ENCODE data around the gene CCDC180. TPM values are rescaled to one million over a fixed set of nuclear protein-coding genes. Genes with fewer than 3 reads are reported as not detected.
A peak's percentile ranks its signal among the peaks of the same experiment; 100 is the strongest.
"Not testable (repeated sequence)": the region's sequence is repeated elsewhere in the genome, so short reads cannot be mapped to it uniquely, and the experiment has no call there.

Gene CCDC180
- total RNA-seq, result 1 to 10 TPM; 3.6 to 5.1 TPM

DNA sequence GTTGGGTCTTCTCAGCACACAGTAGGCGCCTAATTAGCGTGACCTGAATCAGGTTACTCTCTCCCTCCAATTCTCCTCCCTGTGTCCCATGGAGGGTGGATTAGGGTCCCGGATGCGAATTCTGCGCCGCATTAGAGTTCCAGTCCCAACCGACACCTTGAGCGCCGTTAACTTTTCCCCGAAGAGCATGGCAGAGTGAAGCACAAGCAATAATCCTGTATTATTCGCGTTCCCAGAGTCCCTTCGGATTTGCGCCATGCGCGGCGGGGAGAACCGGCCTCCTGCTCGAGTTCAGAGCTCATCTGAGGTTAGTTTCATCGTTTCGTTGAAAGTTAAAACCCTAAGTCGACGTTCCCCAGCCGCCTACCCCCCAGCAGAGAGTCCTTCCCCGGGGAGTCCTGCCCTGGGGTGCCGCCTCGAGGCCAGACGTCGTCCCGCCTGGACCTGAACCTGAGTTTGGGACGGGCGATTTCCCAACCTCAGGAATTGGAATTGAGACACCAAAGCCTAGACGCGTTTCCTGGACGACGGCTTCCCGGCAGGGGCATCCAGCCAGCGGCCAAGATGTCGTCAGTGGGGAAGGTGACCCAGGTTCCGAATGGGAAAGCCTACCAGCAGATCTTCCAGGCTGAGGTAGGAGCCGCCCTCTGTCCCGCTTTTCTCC lies at the start of gene CCDC180:
CCDC180 (plus strand) TSS at position 160 of the 664 bp plus-strand sequence; CDS start at position 565, 405 bp downstream.
- Mint-ChIP-seq H3K9me3 (ENCODE audit: insufficient read depth) (no peaks in the 10 kb centered on the region), H3K4me3 (no peak within 1 kb of the TSS), H3K36me3 (ENCODE audit: low read depth) (no peaks in the 10 kb centered on the region), H3K4me1 (ENCODE audit: low read depth) (no peaks in the 10 kb centered on the region), H3K27ac (no peak within 1 kb of the TSS), H3K27me3 (ENCODE audit: low read depth) (no peaks in the 10 kb centered on the region)
- no peak for ATAC-seq
- peak; percentile 16 for DNase-seq
- ChIA-PET POLR2A (no interaction called here), CTCF (no interaction called here)

- CTCF ChIA-PET; ATAC-seq; POLR2A ChIA-PET; DNase-seq; H3K27ac Mint-ChIP-seq; H3K36me3 Mint-ChIP-seq (ENCODE audit: low read depth); H3K9me3 Mint-ChIP-seq (ENCODE audit: insufficient read depth); H3K4me3 Mint-ChIP-seq; H3K27me3 Mint-ChIP-seq (ENCODE audit: low read depth); H3K4me1 Mint-ChIP-seq (ENCODE audit: low read depth): not testable (repeated sequence)
These were observed 47.5 kb upstream of the CCDC180 start for GRCh38 chr9:97259834-97260514.

DNA sequence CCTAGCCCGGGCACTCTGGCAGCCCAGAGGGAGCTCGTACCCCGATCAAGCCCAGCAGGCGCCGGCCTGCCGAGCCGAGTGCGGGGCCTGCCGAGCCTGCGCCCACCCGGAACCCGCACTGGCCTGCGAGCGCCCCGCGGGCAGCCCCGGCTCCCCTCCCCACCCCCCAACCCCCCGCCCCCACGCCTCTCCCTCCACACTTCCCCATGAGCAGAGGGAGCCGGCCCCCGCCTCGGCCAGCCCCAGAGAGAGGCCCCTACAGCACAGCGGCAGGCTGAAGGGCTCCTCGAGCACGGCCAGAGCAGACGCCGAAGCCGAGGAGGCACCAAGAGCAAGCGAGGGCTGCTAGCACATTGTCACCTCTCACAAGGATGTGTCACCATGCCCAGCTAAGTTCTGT lies 36.2 kb upstream of the CCDC180 start:
- H3K9me3 Mint-ChIP-seq (ENCODE audit: insufficient read depth), result no peaks in the 10 kb centered on the region
- H3K36me3 Mint-ChIP-seq (ENCODE audit: low read depth), result no peaks in the 10 kb centered on the region
- H3K27me3 Mint-ChIP-seq (ENCODE audit: low read depth), result no peaks in the 10 kb centered on the region
- CTCF ChIA-PET, result no interaction called here
- no peak overlapping the region for H3K27ac Mint-ChIP-seq
- no peaks in the 10 kb centered on the region for H3K4me1 Mint-ChIP-seq (ENCODE audit: low read depth)
- DNase-seq (no peak), ATAC-seq (no peak)
- POLR2A ChIA-PET, result no interaction called here
- H3K4me3 Mint-ChIP-seq, result no peak overlapping the region

GRCh38 chr9:97272072-97272471 lies 35.4 kb upstream of the CCDC180 start:
- POLR2A ChIA-PET, result no interaction called here

DNA sequence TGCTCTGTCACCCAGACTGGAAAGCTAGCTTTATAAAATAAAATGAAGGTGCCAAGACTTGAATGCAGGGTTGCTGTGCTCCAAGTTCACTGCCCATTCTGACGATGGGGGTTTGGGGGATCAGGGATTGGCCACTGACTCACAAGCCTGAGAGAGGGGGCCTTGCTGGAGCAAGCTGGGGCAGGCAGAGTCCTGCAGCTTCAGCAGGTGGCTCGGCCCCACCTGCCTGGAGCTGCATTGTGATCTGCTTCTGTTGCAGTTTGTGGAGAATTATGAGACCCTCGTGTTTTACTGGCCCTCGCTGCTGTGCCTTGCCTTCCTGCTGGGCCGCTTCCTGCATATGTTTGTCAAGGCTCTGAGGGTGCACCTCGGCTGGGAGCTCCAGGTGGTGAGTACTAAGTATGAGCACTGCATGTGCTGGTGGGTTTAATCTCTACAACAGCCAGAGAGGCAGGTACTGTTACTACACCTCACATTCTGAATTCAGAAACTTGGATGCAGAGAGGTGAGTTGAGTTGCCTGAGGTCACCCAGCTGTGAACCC lies 31.1 kb upstream of the CCDC180 start:
- H3K4me3 Mint-ChIP-seq, result no peak overlapping the region
- no peaks in the 10 kb centered on the region for H3K9me3 Mint-ChIP-seq (ENCODE audit: insufficient read depth)
- no peak for DNase-seq
- H3K36me3 Mint-ChIP-seq (ENCODE audit: low read depth), result peaks cover 27% of the 10 kb centered on the region
- ChIA-PET CTCF (no interaction called here), POLR2A (interaction anchor here (0.6 kb wide), 1 partner anchor 14 kb away, joined by 3 read pairs; no protein-coding TSS in a partner anchor)
- no peak for ATAC-seq
- no peak overlapping the region for H3K27ac Mint-ChIP-seq
- H3K4me1 Mint-ChIP-seq (ENCODE audit: low read depth), result peaks cover 3% of the 10 kb centered on the region
- H3K27me3 Mint-ChIP-seq (ENCODE audit: low read depth), result no peaks in the 10 kb centered on the region

More at GRCh38 chr9:97272072-97272471, 35.4 kb upstream of the CCDC180 start:
- ATAC-seq, result no peak
- peaks cover 4% of the 10 kb centered on the region for H3K36me3 Mint-ChIP-seq (ENCODE audit: low read depth)
- no peaks in the 10 kb centered on the region for H3K4me1 Mint-ChIP-seq (ENCODE audit: low read depth)
- no peak overlapping the region for H3K27ac Mint-ChIP-seq
- H3K9me3 Mint-ChIP-seq (ENCODE audit: insufficient read depth), result no peaks in the 10 kb centered on the region
- DNase-seq, result no peak
- CTCF ChIA-PET, result interaction anchor here (0.8 kb wide), 1 partner anchor 38 kb away, joined by 3 read pairs; no protein-coding TSS in a partner anchor
- no peak overlapping the region for H3K4me3 Mint-ChIP-seq
- no peaks in the 10 kb centered on the region for H3K27me3 Mint-ChIP-seq (ENCODE audit: low read depth)

GRCh38 chr9:97277953-97278352 lies 29.5 kb upstream of the CCDC180 start:
- Mint-ChIP-seq H3K27me3 (ENCODE audit: low read depth) (no peaks in the 10 kb centered on the region), H3K36me3 (ENCODE audit: low read depth) (peaks cover 36% of the 10 kb centered on the region), H3K4me1 (ENCODE audit: low read depth) (peaks cover 3% of the 10 kb centered on the region), H3K27ac (no peak overlapping the region), H3K4me3 (no peak overlapping the region), H3K9me3 (ENCODE audit: insufficient read depth) (no peaks in the 10 kb centered on the region)
- DNase-seq (no peak), ATAC-seq (no peak)
- ChIA-PET CTCF (no interaction called here), POLR2A (no interaction called here)

GRCh38 chr9:97280755-97281330 lies 26.6 kb upstream of the CCDC180 start:
- Mint-ChIP-seq H3K4me1 (ENCODE audit: low read depth) (peaks cover 3% of the 10 kb centered on the region), H3K4me3 (no peak overlapping the region), H3K27me3 (ENCODE audit: low read depth) (no peaks in the 10 kb centered on the region), H3K27ac (no peak overlapping the region), H3K9me3 (ENCODE audit: insufficient read depth) (no peaks in the 10 kb centered on the region), H3K36me3 (ENCODE audit: low read depth) (peaks cover 48% of the 10 kb centered on the region)
- ChIA-PET CTCF (no interaction called here), POLR2A (no interaction called here)
- ATAC-seq (no peak), DNase-seq (no peak)

DNA sequence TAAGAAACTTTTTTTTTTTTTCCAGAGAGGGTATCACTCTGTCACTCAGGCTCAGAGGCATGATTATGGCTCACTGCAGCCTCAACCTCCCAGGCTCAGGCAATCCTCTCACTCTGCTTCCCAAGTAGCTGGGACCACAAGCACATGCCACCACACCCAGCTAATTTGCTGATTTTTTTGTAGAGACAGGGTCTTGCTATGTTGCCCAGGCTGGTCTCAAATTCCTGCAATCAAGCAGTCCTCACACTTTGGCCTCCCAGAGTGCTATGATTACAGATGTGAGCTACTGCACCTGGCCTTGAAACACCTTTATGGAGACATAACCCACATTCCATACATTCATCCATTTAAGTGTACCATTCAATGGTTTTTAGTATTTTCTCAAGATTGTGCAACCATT lies 23.7 kb upstream of the CCDC180 start:
- ChIA-PET CTCF (interaction anchor here (2.1 kb wide), 1 partner anchor 18 kb away, joined by 7 read pairs; no protein-coding TSS in a partner anchor), POLR2A (no interaction called here)
- H3K36me3 Mint-ChIP-seq (ENCODE audit: low read depth), result peaks cover 51% of the 10 kb centered on the region

GRCh38 chr9:97284798-97285197 lies 22.7 kb upstream of the CCDC180 start:
- Mint-ChIP-seq H3K36me3 (ENCODE audit: low read depth) (peaks cover 48% of the 10 kb centered on the region), H3K4me1 (ENCODE audit: low read depth) (no peaks in the 10 kb centered on the region), H3K27ac (no peak overlapping the region), H3K9me3 (ENCODE audit: insufficient read depth) (no peaks in the 10 kb centered on the region), H3K27me3 (ENCODE audit: low read depth) (no peaks in the 10 kb centered on the region), H3K4me3 (no peak overlapping the region)
- ChIA-PET POLR2A (no interaction called here), CTCF (interaction anchor here (2.1 kb wide), 1 partner anchor 17 kb away, joined by 7 read pairs; no protein-coding TSS in a partner anchor)
- DNase-seq (no peak), ATAC-seq (no peak)

More for the DNA sequence above, 23.7 kb upstream of the CCDC180 start:
- Mint-ChIP-seq H3K4me1 (ENCODE audit: low read depth) (no peaks in the 10 kb centered on the region), H3K27ac (no peak overlapping the region), H3K4me3 (no peak overlapping the region), H3K27me3 (ENCODE audit: low read depth) (no peaks in the 10 kb centered on the region), H3K9me3 (ENCODE audit: insufficient read depth) (no peaks in the 10 kb centered on the region)
- ATAC-seq, result no peak
- no peak for DNase-seq

DNA sequence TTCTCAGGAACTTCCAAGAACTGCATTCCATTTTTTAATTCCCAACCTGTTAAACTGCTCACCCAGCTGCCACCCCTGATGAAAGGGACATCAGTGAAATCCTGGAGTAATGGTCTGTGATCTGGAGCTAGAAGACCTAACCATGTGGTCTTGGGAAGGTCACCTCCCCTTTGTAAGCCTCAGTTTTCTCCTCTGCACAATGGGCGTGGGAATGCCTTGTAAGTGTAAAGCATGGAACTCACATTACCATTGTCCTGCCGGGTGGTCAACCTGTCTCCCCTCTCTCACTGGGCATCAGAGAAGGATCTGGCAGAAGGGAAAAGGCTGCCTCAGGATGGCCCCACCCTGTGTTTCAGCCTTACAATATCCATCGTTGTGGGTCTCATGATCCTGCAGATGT lies 15.3 kb upstream of the CCDC180 start:
- no peak for ATAC-seq
- Mint-ChIP-seq H3K9me3 (ENCODE audit: insufficient read depth) (no peaks in the 10 kb centered on the region), H3K4me3 (no peak overlapping the region), H3K4me1 (ENCODE audit: low read depth) (no peaks in the 10 kb centered on the region), H3K27ac (no peak overlapping the region), H3K27me3 (ENCODE audit: low read depth) (no peaks in the 10 kb centered on the region), H3K36me3 (ENCODE audit: low read depth) (peaks cover 9% of the 10 kb centered on the region)
- ChIA-PET POLR2A (no interaction called here), CTCF (no interaction called here)
- no peak for DNase-seq

- Mint-ChIP-seq H3K27me3 (ENCODE audit: low read depth) (no peaks in the 10 kb centered on the region), H3K9me3 (ENCODE audit: insufficient read depth) (no peaks in the 10 kb centered on the region), H3K4me3 (no peak overlapping the region), H3K4me1 (ENCODE audit: low read depth) (no peaks in the 10 kb centered on the region), H3K36me3 (ENCODE audit: low read depth) (peaks cover under 1% of the 10 kb centered on the region), H3K27ac (no peak overlapping the region)
- ATAC-seq (no peak), DNase-seq (no peak)
- ChIA-PET POLR2A (no interaction called here), CTCF (no interaction called here)
These were observed 14.2 kb upstream of the CCDC180 start for GRCh38 chr9:97293207-97293721.

DNA sequence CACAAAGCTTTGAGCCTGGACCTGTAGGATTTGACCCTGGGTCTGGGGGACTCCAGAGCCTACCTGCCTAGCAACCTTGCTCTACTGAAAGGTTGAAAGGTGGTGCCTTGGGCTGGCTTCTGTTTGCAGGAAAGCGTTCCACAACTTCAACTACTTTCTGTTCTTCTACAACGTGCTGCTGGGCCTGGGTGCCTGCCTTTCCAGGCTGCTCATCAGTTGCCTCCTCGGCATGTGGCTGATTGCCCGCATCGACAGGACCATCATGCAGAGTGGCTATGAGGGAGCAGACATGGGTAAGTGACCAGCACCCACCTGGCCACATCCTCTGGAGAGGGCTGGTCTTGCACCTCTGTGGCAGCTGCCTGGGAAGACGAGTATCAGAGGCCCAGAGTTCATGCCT lies 13.6 kb upstream of the CCDC180 start:
- DNase-seq (no peak), ATAC-seq (no peak)
- Mint-ChIP-seq H3K27me3 (ENCODE audit: low read depth) (no peaks in the 10 kb centered on the region), H3K4me1 (ENCODE audit: low read depth) (no peaks in the 10 kb centered on the region), H3K36me3 (ENCODE audit: low read depth) (no peaks in the 10 kb centered on the region), H3K27ac (no peak overlapping the region), H3K9me3 (ENCODE audit: insufficient read depth) (no peaks in the 10 kb centered on the region), H3K4me3 (no peak overlapping the region)
- ChIA-PET CTCF (no interaction called here), POLR2A (no interaction called here)

Measured in activated CD8-positive, alpha-beta T cell treated with anti-CD3 and anti-CD28 coated beads, Interleukin-2, amount 10 ng/mL, durations not matched to agents 7 days and 5 days (primary cell).